GM11168 (cell line): ENCODE measurements around the gene AVL9.

Experiments used
- in situ Hi-C: fragments of 300-500 bp; cut with MboI; formaldehyde crosslinking; loops from one replicate; pipeline ENCODE4 v1.12.0; 2022; ENCODE audit warnings: low sequenced_read_pairs; ENCODE audit not compliant: unreplicated experiment

Gene AVL9

DNA sequence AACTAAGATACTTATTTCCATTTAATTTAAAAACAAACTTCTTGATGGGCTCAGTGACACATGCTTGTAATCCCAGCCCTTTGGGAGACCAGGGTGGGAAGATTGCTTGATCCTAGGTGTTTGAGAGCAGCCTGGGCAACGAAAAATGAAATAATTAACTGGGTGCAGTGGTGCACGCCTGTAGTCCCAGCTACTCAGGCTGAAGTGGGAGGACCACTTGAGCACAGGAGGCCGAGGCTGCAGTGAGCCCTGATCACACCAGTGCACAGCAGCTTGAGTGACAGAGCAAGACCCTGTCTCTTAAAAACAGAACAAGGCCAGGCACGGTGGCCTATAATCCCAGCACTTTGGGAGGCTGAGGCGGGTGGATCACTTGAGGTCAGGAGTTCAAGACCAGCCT is 37.4 kb downstream of the AVL9 start:
- in situ Hi-C loops, result no loop called here

DNA sequence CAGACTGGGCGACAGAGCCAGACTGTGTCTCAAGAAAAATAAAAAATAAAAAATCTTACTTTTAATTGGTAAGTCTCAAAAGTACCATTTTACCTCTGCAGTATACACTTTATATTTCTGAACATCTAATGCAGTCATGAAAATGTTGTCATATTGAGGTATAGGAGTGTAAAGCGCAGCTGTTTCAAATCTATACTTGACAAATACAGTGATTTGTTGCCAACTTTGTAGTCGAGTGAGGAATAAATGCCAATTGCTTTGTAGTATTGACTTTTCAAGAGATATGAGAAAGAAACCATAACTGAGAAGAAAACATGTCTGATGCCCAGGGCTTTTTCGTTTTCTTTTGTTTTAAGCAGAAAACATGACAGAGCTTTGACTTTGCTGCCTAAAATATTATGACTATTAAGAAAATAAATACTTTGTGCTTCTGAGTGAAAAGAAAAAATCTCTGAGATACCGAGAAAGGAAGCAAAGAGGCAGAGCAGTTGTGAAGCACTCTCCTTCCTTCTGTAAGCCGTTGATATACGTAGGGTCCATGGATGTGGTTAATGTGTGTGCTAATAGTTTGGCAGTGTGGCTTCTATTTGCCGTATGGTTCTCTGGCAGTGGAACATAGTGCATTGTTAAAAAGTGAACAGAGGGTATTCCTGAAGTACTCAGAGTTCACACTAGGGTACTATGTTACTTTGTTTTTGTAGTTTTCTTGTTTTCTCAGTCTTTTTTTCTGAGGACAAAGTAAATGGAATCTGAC is 38.2 kb downstream of the AVL9 start:
- in situ Hi-C loops, result no loop called here

DNA sequence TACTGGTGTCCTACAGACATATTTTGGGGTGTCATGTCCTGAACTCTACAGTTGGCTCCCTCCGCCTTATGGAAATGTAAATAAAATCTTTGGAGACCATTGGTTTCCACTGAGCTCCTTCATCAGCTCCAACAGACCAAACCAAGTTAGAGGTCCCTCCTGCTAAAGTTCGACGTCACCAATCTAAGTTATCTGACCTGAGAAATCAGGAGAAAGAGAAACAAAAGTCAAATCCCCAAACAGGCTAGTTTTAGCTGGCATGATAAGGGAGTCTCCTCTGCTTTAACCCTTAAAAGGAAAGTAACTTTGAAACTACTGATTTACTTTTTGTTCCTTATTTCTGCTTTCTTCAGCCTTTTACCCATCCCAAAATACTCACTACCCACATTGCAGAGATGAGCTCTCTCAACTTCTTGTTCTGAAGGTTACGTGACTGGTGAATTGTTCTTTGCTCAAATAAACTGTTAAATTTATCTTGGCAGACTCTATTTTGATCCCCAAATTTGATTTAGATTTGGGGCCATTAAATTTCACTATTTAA is 39.9 kb downstream of the AVL9 start:
- in situ Hi-C loops, result no loop called here

DNA sequence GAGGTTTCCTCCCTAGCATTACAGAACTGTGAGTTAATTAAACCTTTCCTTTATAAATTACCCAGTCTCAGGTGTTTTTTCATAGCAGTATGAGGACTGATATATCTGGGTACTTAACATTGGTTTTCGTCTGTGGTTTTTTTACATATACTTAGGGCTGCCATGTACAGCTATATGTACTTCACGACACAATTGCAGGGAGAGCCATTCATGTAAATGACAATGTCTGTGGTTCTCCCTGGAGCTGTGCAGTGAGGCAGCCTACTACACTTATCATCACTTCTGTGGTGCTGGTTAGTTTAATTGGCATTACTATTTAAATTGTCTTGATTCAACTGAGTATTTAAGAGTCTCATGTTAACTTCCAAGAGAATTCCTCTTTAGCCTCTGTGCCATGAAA is 40.7 kb downstream of the AVL9 start:
- in situ Hi-C loops, result no loop called here

DNA sequence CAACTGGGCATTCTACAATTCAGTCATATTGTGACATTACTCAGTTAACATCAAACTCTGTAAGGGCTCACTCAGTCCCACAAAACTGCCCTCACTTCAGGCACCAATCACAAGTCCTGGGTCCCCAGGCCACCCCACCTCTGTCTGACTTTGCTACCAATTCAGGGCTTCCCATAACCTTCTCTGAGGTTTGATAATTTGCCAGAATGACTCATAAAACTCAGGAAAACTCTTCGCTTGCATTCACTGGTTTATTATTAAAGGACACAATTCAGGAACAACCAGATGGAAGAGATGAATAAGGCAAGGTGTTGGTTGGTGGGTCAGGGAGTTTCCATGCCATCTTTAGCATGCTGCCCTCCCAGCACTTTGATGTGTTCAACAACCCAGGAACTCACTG is 41.3 kb downstream of the AVL9 start:
- in situ Hi-C loops, result no loop called here

DNA sequence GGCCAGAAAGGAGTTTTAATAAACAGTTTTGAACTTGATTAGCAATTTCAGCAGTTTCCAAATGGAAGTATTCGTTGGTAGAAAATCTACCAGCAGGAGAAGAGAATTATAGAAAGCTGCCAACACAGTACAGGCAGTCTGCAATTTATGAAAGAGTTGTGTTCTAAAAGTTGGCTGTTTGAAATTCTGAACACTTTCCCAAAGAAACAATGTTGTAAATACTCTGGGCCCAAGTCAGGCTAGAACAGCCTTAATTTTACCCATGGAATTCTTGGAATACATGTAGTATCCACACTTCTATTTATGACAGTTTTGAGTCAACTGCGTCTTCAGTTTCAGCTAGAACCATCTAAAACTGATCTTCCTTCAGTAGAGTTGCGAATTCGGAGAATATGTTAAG is 42.5 kb downstream of the AVL9 start:
- in situ Hi-C loops, result no loop called here

DNA sequence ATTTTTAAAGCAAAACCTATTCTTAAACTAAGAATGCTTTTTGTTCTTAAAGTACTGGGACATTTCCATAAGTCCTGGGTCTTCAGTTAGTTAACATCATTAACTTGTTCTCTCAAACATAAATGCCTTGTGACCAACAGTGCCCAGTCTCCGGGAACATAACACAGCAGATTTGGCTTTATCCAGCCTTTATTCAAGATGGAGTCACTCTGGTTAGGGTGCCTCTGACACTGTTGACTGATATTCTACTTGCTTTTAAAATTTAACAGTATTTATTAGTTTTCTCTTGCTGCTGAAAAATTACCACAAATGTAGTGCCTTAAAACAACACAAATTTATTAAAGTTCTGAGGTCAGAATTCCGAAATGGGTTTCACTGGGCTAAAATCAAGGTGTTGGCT is 44.1 kb downstream of the AVL9 start:
- in situ Hi-C loops, result no loop called here

DNA sequence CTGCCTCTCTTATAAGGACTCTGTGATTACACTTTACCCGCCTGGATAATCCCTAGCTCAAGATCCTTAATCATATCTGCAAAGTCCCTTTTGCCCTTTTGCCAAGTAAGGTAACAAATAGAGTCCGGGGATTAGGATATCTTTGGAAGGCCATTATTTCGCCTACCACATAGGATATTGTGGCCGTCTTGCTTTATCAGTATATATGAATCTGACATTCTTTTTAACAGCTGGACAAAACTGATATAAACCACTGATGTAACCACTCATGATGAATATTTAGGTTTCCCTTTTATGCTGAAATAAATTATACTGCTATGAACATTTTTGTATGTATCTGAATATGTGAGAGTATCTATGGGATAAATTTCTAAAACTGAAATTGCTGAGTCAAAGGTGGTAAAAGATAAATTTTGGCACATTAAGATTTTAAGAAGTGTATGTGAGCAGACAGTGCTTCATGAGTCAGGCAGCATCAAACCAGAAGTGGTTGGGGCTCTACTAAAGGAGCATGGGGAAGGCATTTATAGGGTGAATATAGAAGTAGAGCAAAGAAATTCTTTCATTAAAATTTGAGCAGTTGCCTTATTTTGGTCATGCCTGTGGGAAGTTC is 44.7 kb downstream of the AVL9 start:
- in situ Hi-C loops, result no loop called here

GRCh38 chr7:32542595-32542994 is 47.3 kb downstream of the AVL9 start:
- in situ Hi-C loops, result no loop called here

DNA sequence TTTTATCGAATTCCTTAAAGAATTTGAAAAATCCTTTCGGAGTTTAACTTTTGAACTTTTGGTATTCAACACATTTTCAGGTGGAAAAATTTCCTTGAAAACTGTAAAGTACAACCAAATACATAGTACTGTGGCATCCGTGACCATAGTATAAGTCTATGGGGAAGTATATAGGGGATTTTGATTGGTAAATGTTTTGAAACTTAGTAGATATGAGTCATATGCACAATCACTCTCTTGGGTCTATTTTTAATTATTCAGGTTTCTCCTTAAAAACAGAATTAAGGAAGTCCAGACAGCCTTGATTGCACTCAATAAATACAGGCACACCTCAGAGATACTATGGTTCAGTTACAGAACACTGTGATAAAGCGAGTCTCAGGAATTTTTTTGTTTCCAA is 64.2 kb downstream of the AVL9 start:
- in situ Hi-C loops, result no loop called here

DNA sequence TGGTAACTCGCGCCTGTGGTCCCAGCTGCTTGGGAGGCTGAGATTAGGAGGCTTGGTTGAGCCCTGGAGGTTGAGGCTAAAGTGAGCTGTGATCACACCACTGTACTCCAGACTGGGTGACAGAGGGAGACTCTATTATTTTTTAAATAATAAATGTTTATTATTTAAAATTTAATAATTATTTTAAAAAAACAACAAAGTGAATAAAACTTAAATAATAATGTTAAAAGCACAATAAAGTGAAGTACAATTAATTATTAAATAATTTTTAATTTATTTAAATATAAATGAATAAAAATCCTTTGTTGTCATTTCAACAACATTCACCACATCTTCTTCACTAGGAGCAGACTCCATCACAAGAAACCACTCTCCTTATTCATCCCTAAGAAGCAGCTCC is 64.8 kb downstream of the AVL9 start:
- in situ Hi-C loops, result no loop called here

DNA sequence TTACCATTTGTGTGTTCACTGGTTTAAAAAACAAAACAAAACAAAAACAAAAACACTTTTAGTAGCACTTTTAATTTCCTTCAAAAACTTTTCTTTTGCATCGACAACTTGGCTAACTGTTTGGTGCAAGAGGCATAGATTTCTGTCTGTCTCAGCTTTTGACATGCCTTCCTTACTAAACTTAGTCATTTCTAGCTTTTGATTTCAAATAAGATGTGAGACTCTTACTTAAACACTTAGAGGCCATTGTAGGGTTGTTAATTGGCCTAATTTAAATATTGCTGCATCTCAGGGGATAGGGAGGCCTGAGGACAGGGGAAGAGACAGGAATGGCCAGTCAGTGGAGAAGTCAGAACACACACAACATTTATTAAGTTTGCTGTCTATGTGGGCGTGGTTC is 66.3 kb downstream of the AVL9 start:
- in situ Hi-C loops, result no loop called here

DNA sequence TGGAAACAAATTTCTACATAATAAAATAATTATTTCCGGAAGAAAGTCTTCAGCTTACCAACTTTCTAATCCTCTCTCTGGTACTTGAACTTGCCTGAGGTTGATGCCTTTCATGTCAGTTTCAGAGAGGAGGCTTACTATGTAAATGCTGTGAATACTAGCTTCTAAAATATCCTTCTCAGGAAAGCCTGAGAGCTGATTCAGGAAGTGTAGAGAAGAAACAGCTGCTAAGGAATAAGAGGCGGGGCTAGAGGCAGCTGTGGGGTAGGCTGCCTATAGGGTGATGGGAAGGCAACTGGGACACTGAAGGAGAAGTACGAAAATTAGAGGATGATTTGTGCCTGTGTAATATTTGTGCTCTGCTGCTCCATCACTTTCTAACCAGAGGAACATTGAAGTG is 69.3 kb downstream of the AVL9 start:
- in situ Hi-C loops, result no loop called here

GRCh38 chr7:32569388-32570289 is 74.3 kb downstream of the AVL9 start:
- in situ Hi-C loops, result no loop called here

GRCh38 chr7:32573110-32573687 is 77.9 kb downstream of the AVL9 start:
- in situ Hi-C loops, result no loop called here

DNA sequence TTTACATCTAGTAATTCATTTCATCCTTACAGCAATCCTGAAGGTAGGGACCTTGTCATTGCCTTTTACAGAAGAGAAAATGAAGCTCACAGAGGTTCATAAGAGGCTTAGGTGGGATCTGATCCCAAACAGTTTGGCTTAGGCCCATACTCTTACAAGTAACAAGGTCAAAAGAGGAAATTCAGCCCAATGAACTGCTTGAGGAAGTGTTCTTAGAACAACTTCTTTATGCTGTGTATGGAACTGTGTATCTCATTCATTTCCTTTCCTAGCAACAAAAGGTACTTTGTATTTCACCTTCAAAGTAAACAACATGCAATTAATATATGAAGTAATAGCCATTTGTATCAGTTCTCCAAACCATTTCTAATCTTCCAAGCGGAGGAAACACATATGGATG is 79.3 kb downstream of the AVL9 start:
- in situ Hi-C loops, result no loop called here

GRCh38 chr7:32577421-32577820 is 82.1 kb downstream of the AVL9 start:
- in situ Hi-C loops, result no loop called here

DNA sequence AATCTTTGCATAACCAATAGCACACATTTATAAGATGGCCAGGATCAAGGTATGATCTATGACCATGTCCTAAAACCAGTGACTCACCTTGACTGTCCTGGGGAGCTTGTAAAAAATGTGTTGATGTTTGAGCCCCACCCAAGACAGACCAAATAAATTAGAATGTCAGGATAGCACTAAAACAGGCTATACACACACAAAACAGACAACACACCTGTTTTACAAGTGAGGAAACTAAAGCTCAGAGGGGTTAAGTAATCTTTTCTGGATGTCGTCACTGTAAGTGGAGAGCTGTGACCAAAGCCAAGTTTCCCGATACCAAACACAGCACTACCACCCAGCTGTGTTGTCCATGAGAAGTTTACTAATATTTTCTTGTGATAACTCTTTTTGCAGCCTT is 84.5 kb downstream of the AVL9 start:
- in situ Hi-C loops, result no loop called here

GRCh38 chr7:32580646-32581045 is 85.4 kb downstream of the AVL9 start:
- in situ Hi-C loops, result no loop called here

GRCh38 chr7:32582036-32582435 is 86.7 kb downstream of the AVL9 start:
- in situ Hi-C loops, result no loop called here

GRCh38 chr7:32583791-32584190 is 88.5 kb downstream of the AVL9 start:
- in situ Hi-C loops, result no loop called here
